ENCODE measurements around the gene IFT80. TPM values are rescaled to one million over a fixed set of nuclear protein-coding genes. Genes with fewer than 3 reads are reported as not detected.

Gene IFT80
- polyA plus RNA-seq, 3 donors = 1.3 to 7.7 (median 1.4) TPM

DNA sequence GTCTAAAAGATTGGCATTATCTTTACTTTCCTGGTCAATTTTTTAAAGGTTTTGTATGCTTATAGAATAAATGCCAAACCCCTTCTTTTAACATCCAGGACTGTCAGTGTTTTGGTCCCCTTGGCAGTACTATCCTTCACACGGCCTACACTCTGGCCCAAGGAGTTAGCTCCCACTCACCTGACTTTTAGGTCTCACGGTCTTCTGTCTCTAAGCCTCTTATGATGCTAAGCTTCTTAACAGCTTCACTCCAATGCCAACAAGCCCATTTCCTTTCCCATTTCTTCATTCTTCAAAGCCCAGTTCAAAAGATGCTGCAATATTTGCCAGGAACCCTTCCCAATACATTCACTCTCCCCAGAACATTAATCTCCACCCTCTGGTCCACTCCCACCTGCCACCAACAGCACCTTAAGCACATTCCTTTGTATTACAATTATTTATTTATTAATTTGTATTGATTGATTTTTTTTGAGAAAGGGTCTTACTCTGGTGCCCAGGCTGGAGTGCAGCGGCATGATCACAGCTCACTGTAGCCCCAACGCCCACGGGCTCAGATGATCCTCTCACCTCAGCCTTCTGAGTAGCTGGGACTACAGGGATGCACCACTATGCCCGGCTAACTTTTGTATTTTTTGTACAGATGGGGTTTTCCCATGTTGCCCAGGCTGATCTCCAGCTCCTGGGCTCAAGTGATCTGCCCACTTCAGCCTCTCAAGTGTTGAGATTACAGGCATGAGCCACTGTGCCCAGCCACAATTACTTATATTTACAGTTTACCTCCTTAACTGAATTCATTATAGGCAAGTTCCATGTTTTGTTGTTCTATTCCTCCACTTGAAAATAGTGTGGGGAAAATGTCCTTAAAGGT lies 27.8 kb downstream of the IFT80 start:
- no peak overlapping the region for H3K9ac ChIP-seq (ENCODE audit: insufficient read depth, low read length, poor library complexity, severe bottlenecking)
- no peak overlapping the region for H3K4me3 Mint-ChIP-seq
- TF ChIP-seq, protein P1, sequence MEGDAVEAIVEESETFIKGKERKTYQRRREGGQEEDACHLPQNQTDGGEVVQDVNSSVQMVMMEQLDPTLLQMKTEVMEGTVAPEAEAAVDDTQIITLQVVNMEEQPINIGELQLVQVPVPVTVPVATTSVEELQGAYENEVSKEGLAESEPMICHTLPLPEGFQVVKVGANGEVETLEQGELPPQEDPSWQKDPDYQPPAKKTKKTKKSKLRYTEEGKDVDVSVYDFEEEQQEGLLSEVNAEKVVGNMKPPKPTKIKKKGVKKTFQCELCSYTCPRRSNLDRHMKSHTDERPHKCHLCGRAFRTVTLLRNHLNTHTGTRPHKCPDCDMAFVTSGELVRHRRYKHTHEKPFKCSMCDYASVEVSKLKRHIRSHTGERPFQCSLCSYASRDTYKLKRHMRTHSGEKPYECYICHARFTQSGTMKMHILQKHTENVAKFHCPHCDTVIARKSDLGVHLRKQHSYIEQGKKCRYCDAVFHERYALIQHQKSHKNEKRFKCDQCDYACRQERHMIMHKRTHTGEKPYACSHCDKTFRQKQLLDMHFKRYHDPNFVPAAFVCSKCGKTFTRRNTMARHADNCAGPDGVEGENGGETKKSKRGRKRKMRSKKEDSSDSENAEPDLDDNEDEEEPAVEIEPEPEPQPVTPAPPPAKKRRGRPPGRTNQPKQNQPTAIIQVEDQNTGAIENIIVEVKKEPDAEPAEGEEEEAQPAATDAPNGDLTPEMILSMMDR (IDR thresholded peaks at IDR 0.05) = no peak
- H3K27ac ChIP-seq (ENCODE audit: low read depth in 1 of 2, low read length in 2 of 2) = no peak overlapping the region
- 100% methylated on average over 2 of the region's 6 CpGs for WGBS (ENCODE audit: insufficient coverage)
- H3K36me3 Mint-ChIP-seq = peaks cover 11 to 20% of the 10 kb centered on the region in 2 donors
- peaks cover 5 to 22% of the 10 kb centered on the region in 2 donors for H3K36me3 ChIP-seq (replicated peaks in 1 of 2; ENCODE audit: control insufficient read depth in 1 of 2, insufficient read depth in 2 of 2, low read length in 2 of 2)
- H3K4me1 Mint-ChIP-seq = peaks cover 4% of the 10 kb centered on the region
- peaks cover 0 to 2% (median 0%) of the 10 kb centered on the region in 3 donors for H3K27me3 Mint-ChIP-seq (ENCODE audit: low read depth in 3 of 3)
- DNase-seq = no peak
- H3K79me2 ChIP-seq (ENCODE audit: insufficient read depth, low read length) = no peaks in the 10 kb centered on the region
- intact Hi-C loops (cut with micrococcal nuclease) = no loop called here
- no peaks in the 10 kb centered on the region for H3K9me3 ChIP-seq (replicated peaks in 1 of 2; ENCODE audit: control insufficient read depth in 1 of 2, insufficient read depth in 1 of 2, low read length in 2 of 2)
- no peak overlapping the region for H3K27ac Mint-ChIP-seq
- H4K20me1 ChIP-seq (ENCODE audit: insufficient read depth, low read length) = no peaks in the 10 kb centered on the region
- H3K4me2 ChIP-seq (replicated peaks; ENCODE audit: extremely low read depth, low read length, poor library complexity, severe bottlenecking) = no peak overlapping the region
- no peak overlapping the region for H2AFZ ChIP-seq (ENCODE audit: insufficient read depth, low read depth, low read length, poor library complexity, severe bottlenecking)
- H3K4me3 ChIP-seq (replicated peaks in 1 of 3; ENCODE audit: low read depth in 2 of 3, low read length in 3 of 3) = no peak overlapping the region
- no peaks in the 10 kb centered on the region for H3K4me1 ChIP-seq (ENCODE audit: control insufficient read depth in 1 of 2, insufficient read depth in 2 of 2, low read length in 2 of 2)
- H3K27me3 ChIP-seq (ENCODE audit: control insufficient read depth in 2 of 2, insufficient read depth in 2 of 2, low read length in 2 of 2) = no peaks in the 10 kb centered on the region
- peaks cover 0 to 2% (median 0%) of the 10 kb centered on the region in 7 donors for H3K9me3 Mint-ChIP-seq

DNA sequence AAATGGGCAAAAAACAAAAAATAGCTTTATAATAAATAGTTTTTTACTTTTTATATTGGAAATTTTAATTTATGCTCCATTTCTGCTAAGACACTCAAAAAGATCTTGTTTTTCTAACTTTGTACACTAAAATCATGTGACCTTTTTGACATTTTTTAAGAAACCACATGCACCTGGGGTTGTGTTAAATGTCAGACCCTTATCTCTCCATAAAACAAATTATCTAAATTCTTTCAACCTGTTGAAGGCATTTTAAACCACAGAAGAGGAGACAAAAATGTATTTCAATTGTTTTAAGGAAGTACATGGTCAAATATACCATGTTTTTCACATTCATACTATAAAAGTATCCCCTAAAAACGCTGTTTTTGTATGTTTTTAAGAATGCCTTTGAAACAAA lies 29.2 kb downstream of the IFT80 start:
- no CpG with 5 or more reads among the region's 1 CpG for WGBS (ENCODE audit: insufficient coverage)
- Mint-ChIP-seq H3K36me3 (peaks cover 12 to 22% of the 10 kb centered on the region in 2 donors), H3K4me3 (no peak overlapping the region), H3K27ac (no peak overlapping the region), H3K9me3 (peaks cover 0 to 2% (median 0%) of the 10 kb centered on the region in 7 donors), H3K27me3 (ENCODE audit: low read depth in 3 of 3) (peaks cover 0 to 2% (median 0%) of the 10 kb centered on the region in 3 donors), H3K4me1 (peaks cover 4% of the 10 kb centered on the region)
- no peak overlapping the region for H3K4me3 ChIP-seq (replicated peaks in 1 of 3; ENCODE audit: low read depth in 2 of 3, low read length in 3 of 3)
- H3K27me3 ChIP-seq (ENCODE audit: control insufficient read depth in 2 of 2, insufficient read depth in 2 of 2, low read length in 2 of 2) = no peaks in the 10 kb centered on the region
- H3K27ac ChIP-seq (ENCODE audit: low read depth in 1 of 2, low read length in 2 of 2) = no peak overlapping the region
- H4K20me1 ChIP-seq (ENCODE audit: insufficient read depth, low read length) = no peaks in the 10 kb centered on the region
- H3K79me2 ChIP-seq (ENCODE audit: insufficient read depth, low read length) = no peaks in the 10 kb centered on the region
- H2AFZ ChIP-seq (ENCODE audit: insufficient read depth, low read depth, low read length, poor library complexity, severe bottlenecking) = no peak overlapping the region
- H3K9ac ChIP-seq (ENCODE audit: insufficient read depth, low read length, poor library complexity, severe bottlenecking) = no peak overlapping the region
- intact Hi-C loops (cut with micrococcal nuclease) = no loop called here
- TF ChIP-seq, protein P1 (IDR thresholded peaks at IDR 0.05) = no peak
- H3K36me3 ChIP-seq (replicated peaks in 1 of 2; ENCODE audit: control insufficient read depth in 1 of 2, insufficient read depth in 2 of 2, low read length in 2 of 2) = peaks cover 2 to 10% of the 10 kb centered on the region in 2 donors
- H3K4me1 ChIP-seq (ENCODE audit: control insufficient read depth in 1 of 2, insufficient read depth in 2 of 2, low read length in 2 of 2) = no peaks in the 10 kb centered on the region
- no peak overlapping the region for H3K4me2 ChIP-seq (replicated peaks; ENCODE audit: extremely low read depth, low read length, poor library complexity, severe bottlenecking)
- no peaks in the 10 kb centered on the region for H3K9me3 ChIP-seq (replicated peaks in 1 of 2; ENCODE audit: control insufficient read depth in 1 of 2, insufficient read depth in 1 of 2, low read length in 2 of 2)
- no peak for DNase-seq
